Cerebellar nuclear complex (tissue), 1 donor: Measurements from ENCODE around the gene IGF1.

Source experiments
- DNase-seq, 2 experiments: peaks; one replicate each; lab custom pipeline; 2025; lab: John Stamatoyannopoulos, UW

IGF1 gene

DNA sequence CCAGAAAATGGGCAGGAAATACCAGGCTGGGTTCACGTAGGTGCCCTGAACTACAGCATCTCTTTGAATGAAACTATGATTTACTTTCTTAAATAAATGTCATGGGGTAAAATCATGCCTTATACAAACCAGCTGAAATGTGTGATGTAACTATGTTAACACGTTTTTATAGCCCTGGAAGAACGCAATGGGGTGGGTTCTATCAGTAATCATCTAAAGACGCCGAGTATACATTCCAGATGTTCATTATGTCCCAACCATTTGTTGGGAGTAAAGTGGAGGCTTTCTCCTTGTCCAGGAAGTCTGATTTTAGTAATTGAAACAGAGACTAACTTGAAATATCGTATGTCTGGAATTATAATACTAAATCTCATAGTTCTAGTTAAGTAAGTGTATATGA is 16.2 kb upstream of the IGF1 start:
- DNase-seq: no peak

DNA sequence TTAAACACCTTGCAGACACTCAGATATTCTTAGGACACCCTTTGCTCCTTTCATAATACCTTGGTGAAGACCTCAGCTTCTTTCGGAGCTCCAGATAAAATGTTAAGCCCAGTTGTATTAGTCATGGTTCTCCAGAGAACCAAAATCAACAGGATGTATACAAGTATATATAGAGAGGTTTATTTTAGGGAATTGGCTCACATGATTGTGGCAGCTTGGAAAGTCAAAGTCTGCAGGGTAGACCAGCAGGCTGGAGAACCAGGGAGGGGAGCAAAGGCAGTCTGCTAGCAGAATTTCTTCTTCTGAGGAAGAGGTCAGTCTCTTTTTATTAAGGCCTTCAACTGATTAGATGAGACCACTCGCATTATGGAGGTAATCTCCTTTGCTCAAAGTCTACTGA is 6.9 kb upstream of the IGF1 start:
- no peak for DNase-seq

DNA sequence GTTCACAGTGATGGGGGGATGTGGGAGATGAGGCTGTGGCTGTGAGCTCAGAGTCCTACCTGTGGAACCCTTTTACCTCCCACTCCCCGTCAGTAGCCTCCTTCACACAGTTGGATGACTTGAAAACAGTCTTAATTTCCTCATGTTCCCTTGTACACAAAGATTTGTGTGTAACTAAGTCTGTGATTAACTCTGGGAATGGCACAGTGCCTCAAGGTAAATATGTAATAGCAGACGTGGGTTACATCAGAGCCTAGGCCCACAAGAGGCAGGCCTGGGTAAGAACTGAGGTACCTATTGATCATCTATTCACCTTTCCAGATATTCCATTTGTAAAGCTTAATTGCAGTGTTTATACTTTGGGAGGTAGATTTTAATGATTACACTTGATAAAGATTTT is 5.8 kb upstream of the IGF1 start:
- no peak for DNase-seq

DNA sequence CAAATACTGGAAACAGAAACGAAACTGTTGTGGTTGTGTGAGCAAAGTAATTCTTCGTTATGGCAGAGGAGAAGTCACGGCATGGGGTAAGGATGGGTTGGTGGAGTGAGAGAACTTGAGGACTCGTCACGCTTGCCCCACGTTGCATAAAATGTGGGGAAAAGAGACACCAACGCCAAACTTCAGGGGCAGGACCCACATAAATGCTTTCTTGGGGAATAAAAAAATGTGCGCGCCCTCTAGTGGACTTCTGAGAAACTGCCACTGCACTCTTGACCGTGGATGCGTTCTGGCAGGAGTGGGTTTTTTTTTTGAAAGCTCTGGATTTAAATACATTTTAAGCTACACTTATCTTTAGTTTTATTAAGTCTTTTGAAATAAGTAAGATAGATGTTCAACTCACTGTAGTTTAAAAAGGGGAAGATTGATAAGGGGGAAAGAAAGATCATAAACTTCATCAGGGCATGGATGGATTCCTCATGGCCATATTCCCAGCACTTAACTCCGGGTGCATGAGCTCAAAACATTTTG is 4.1 kb upstream of the IGF1 start:
- no peak for DNase-seq

DNA sequence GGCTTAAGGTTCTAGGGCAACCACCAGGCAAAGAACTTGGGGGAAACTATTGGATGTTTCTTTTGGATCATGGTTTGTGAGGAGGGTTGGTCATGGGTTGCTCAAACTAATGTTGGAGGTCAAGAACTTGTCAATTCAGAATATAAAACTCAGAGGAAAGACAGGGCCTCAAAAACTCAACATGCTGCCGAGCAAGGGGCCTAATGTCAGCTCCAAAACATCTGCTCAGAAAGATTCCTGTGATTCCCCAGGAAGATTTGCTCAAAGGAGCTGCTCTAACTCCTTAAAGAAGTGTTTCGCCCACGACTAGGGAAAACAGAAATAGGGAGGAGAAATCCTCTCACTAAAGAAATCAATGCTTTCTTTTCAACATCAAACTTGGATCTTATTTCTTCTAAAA is 3.7 kb upstream of the IGF1 start:
- DNase-seq: no peak

DNA sequence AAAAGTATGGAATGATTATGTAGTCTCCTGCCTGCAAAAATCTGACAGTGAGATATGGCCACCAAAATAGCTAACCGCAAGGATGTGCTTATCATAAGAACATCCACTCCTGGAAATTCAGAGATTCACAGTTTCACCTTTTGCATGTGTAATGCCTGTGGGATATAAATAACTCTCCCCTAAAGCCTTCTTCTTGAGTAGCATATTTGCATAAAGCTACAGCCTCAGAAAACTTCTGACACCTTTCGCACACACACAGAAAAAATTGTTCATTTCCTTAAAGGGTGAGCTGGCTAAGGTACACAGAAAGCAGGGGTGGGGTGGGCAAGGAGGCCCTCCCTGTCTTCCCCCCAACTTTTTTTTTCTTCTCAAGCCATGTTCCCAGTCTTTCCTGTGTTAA is 3.1 kb upstream of the IGF1 start:
- DNase-seq: no peak

DNA sequence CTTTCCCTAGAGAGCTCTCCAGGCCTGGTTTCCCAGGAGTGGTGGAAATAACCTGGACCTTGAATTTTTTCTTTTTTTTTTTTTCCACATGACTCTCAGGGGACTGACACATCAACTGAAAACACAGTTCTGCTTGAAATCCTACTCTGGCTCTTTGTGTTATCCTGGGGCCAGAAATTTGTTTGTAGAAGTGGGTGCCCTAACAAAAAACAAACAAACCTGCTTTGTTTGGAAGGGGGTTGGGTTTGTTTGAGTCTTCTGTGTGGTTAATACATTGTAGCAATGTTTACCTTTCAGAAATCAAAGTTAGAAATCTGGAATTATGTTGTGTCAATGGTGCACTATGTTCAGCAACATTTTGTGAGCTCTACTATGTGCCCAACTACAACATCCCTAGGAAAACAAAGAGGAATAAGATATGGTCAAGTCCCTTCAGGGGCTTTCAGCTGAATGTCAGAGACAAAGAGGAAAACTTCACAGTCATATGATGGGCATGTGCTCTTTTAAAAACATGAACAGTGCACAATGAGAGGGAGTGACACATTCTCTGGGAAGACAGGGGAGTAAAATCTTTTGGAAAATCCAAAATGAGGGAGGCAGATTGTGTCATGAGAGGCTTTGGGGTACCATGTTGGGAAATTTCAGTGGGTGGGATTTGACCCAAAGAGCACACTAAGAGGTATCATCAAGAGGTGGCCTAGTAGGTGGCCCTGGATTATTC is 1.5 kb upstream of the IGF1 start:
- no peak for DNase-seq

DNA sequence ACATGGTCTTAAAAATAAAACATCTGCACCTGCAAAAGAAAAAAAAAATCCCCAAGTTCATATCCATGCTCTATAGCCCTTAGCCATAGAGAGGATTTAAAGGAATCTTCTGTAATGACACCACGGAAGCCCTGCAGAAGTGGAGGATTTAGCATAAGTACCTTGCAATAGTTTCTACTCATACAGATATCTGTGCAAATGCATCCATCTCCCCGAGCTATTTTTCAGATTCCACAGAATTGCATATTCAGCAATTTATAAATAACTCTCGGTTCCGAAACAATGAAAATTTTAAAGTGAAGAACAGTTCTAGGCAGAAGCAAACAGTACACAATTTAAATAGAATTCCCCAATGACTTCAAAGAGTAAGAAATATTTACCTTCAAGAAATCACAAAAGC is 424 bp downstream of the IGF1 start:
- no peak for DNase-seq

DNA sequence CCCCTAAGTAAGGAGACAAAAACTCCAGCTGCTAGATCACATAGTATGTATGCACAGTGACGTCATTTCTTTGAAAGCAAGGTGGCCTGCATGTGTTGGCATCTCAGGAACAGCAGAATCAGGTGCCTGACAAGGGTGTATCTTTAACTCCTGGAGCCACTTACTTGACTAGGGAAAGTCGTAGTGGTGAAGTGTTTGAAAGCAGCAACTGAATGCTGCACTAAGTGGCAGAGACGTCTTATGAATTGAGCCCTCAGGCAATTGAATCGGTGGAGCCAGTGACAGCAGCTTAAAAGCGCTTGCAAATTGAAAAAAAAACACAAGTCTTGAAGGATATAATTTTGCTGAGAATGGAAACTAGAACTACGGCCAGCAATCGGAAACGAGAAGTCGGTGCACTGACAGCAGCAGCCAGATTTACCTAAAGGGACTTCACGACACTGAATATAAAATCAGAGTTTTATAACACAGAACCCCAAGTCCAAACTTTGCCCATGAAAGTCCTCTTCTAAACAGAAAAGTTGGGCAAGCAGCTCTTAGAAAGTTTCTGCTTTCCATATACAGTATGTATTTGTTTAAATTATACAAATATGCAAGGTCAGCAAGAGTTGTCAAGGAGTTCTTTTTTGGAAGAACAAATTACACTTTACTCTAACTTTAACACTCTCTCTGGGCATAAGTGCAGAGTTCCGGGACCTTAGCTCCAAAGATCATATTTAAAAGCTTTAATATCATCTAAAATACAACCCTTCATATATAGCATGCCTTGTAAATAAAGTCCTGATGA is 1.1 kb downstream of the IGF1 start:
- no peak for DNase-seq

DNA sequence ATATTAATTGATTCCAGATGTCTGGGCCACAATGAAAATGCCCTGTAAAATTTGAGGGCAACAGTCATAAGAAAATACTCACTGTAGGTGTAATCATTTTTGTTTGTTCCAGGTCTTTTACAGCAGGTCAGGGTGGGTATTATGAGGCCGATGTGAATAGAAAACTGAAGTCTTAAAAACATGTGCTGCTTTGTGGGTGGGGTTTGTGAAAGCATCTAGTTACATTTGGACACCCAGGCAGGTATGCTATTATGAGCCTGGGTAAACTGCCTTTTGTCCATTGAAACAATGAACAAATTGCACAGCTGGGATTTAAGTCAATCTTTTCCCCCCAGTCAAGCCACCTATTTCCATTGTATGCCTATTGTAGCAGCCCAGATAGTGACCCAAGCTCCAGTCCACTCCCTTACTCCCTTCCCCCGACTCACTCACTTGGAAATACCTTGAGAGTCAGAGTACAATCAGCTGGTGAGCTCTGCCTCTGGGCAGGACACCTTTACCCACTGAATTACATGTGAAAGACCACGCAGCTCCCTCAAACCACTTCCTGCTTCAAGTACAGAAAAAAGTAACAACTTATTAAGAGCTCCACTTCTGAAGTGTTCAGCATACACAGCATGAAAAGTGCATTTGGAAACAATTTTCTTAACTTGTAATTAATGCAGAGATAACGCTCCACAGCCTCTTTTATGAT is 1.8 kb downstream of the IGF1 start:
- DNase-seq: no peak

DNA sequence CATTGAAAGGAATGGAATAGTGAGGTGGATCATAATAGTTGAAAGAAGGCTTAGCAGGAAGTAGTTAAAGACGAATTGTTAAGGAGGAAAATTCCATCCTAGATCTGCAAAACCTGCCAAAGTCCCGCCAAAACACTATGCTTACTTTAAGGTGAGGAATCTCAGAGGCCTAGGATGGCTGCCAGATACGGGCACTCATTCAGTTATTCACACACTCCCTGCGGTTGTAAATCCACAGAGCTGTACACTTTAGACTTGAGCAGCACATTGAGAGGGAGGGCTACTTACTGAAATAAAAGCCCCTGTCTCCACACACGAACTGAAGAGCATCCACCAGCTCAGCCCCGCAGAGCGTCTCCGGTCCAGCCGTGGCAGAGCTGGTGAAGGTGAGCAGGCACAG is 5.0 kb downstream of the IGF1 start:
- DNase-seq: no peak

DNA sequence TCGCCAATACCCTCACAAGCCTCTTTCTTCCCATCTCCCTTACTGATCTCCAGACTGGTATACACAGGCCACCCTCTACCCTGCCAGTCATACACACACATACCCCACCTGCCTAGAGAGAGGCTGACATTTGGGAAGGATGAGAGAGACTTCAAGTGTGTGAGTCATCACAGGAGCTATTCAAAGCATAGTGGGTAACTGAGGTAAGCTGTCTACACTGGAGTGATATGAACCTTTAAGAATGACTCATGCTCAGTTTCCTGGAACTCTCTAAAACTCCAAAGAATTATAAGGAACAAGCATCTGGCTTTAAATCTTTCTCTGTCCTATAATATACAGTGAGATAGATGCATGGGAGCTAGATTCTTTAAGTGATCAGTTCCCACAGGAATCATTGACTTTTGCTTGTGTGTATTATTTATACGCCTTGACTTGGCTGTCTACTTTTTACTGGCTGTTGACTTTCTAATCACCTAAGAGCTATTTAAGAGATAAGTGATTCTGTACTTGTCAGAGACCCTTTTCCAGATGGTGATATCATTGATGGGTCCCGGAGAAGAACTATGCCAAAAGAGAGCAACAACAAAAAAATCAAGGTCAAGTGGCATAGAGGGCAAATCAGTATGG is 5.8 kb downstream of the IGF1 start:
- no peak for DNase-seq

DNA sequence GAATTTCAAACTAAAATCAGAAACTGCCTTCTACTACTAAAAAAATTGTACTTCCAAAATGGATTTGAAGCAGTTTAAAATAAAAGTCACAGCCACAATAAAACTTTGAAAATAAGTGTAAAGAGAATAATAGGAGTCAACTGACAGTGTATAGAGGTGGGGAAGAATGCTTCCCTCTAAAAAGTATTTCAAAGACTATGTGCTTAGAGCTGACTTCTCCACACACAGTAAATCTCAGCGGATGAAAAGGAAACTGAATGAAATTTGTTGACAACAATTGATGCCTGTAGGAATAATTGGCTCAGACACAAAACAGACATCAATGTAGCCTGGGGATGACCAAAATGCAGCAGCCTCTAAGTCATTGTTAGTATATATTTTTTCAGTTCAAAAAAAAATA is 7.9 kb downstream of the IGF1 start:
- DNase-seq: no peak

DNA sequence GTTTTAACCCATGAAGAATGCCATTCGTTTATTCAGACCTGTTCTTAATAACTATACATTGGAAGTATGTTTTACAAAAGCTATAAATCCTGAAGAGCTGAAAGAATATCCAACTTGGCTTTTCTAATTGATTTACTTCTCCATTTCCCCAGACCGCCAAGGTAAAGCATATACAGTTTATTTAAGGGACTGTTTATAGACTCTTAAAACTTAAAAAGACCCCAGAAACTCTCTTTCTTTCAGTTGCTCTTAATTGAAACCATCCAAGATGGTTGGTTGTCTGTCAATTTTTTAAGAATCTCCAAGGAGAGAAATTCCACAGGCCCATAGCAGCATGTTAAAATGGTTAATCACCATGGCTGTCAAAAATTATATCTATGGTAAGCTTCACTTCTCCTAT is 8.8 kb downstream of the IGF1 start:
- DNase-seq: no peak

DNA sequence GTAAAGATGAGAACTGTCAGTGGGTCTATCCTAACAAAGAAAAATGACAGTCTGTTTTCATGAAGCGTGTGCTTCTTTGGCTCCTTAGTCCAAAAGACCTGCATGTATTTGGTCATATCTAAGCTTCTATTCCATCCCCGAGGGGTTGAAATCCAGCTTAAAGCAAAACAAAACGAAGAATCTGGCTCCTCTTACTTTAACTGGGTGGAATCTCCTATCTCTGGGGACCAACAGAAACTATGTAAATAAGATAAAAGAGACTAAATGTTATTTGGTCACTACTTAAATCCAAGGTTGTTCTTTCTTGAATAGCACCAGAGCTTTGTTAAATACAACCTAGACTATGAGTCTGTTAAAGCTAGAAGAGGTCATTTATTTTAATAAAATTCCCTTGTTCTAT is 9.4 kb downstream of the IGF1 start:
- no peak for DNase-seq

DNA sequence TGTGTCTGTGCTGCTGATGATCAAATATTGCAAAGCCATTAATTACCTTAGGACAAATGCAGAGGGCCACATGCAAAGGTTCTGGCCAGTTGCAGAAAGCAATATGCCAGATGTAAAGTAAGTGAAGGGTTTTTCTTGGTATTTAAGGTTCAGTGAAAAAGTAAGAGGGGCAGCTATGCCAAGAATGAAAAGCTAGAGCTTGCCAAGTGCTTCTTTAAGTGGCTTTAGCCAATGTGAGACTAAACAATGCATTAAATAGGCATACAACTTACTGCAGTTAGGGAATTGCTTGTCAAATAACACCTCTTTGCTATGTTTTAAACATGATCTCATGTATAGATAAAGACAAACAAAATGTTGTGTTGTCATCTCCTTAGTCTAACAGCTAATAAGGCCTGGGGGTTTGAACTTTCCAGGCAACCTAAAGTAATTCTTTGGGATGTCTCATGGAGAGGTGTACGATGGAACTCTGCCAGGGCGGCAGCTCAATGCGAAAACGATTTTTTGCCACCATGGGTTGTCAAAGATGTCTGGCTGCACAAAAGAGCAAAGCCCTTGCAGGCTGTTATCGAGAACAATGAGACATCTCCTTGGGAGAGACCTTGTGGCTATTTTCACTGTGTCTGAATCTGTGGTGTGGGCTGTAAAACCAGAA is 12.0 kb downstream of the IGF1 start:
- no peak for DNase-seq

DNA sequence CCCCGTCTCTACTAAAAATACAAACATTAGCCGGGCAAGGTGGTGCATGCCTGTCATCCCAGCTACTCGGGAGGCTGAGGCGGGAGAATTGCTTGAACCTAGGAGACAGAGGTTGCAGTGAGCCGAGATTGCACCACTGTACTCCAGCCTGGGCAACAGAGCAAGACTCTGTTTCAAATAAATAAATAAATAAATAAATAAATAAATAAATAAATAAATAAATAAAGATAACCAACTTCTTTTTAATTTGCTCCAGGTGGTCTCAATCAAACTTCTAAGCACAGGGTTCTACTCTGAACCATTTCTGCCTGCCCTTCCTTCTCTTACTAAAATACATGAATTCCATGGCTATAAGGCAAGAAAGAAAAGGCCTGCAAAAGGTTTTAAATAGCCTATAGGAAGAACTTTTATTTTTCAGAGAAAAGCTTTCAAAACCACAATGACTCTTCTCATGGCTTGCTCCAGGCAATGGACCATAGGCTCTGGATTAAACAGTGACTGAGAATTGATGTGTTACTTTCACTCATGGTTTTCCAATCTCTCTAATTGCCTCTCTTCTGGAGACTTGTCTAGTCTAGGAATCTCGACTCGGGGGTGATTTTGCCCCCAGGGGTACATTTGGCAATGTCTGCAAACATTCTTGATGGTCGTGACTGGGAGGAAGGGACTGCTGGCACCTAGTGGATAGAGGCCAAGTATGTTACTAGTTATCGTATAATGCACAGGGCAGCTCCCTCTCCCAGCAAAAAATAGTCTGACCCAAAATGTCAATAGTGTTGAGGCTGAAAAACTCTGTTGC is 14.4 kb downstream of the IGF1 start:
- DNase-seq: no peak

DNA sequence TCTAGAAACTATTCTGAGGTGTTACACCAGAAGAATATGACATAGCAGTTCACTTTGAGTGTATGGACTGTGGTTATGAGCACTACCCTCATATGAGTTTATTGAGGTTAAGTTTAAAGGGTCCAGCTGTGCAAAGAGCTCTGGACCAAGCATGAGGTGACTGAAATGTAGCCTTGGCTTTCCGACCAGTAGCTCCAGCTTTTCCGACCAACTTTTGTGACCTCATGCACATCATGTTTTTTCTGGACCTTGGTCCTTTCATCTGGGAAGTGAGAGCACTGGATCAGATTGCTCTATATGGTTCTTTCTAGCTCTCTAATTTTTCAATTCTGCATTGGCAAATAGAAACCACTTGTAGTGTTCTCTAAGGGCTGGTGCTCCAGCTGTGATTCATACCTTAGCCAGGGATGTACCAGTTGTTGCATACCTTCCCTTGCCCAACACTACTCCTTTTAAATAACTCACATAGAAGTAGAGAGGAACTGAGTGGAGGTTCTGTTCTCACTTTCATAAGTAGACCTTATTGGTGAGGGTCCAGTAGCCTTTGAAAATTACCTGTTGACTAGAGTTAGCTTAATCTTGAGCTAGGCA is 16.6 kb downstream of the IGF1 start:
- no peak for DNase-seq

DNA sequence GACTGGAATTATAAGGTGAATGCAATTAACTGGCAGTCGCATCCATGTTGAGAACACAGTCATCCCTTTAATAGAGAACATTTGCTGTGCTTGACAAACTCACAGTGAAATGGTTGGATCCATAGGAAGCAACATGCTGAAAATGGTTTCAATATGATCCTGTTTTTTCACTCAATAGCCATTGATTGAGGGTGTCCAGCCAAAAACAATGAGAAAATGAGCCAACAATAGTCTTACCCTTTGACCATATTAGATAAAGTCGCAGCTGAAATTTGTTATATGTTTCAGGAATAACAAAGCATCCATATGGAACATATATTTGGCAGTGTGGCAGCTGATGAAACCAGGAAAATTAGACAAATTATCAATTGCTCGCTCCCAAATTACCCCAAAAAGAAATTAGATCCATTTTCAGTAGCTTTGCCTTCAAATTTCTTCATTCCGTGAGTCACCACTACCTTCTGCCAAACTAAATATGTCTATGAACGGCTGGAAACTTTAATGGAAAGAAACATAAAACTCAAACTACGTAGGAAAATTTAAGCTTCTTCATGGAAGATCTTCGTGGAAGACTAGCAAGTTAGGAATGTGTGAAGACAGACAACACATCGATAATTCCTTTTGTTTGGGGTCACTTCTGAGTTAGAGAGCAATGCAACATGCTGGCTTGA is 17.4 kb downstream of the IGF1 start:
- DNase-seq: no peak

DNA sequence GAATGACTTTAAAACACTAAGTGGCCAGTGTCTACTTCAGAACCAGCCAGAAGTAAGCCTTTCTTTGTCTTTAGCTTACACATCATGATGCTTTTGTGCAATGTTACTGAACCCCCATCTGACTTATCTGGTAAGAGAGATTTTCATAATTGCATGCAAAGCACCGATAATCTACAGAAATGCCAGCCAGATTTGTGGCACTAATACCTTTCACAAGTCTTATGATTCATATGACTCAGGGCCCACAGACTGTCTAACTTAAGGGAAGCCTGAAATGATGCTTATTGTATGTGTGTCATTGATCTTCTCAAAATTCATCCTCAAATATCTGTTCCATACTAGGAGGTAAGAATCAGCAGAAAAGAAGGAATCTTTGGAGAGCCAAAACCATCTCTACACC is 18.0 kb downstream of the IGF1 start:
- DNase-seq: no peak
